ENCODE measurements around the gene FTCDNL1.

Gene FTCDNL1

GRCh38 chr2:199842631-199843395 is 8.2 kb downstream of the FTCDNL1 start:
- no peak overlapping the region for H3K4me3 ChIP-seq (ENCODE audit: low read depth, low read length)
- TF ChIP-seq CTCF (IDR thresholded peaks at IDR 0.05; ENCODE audit: low read depth, low read length), result no peak

DNA sequence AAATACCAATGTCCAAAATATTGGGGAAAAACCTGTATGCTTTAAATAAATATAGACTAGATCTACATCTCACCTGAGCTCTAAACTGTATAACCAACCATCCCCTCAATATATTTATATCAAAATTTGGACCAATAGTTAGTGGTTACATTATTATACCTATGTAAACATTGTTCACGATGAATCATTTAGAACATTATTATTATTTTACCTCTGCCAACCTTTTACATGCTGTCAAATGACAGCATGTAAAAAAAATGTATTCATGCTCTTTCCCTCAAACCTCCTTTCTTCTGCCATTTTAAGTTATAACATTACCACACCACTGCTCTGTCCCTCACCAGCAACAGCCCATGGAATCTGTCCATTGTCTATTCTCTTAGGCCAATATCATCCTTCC is 9.6 kb downstream of the FTCDNL1 start:
- TF ChIP-seq CTCF (IDR thresholded peaks at IDR 0.05; ENCODE audit: low read depth, low read length), result no peak
- H3K4me3 ChIP-seq (ENCODE audit: low read depth, low read length), result no peak overlapping the region

DNA sequence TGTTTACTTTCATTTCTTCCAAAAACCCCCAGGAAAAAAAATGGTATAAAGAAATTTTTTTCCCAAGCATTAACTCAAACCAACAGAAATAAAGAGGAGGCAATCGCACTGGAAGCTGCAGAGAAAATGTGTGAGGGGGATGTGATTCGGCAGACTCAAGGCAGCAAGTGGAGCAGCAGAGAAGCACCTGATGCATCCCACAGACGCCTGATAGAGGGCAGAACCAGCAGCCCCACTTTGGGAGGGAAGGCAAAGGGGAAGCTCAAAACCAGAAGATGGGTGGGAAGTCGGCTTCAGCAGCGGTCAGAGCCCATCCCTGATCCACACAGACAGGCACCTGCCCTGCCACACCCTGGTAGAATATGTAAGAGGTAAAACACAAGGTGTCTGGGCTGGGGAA is 12.6 kb downstream of the FTCDNL1 start:
- H3K4me3 ChIP-seq (ENCODE audit: low read depth, low read length), result no peak overlapping the region
- TF ChIP-seq CTCF (IDR thresholded peaks at IDR 0.05; ENCODE audit: low read depth, low read length), result no peak

GRCh38 chr2:199836943-199837342 is 14.0 kb downstream of the FTCDNL1 start:
- no peak for TF ChIP-seq CTCF (IDR thresholded peaks at IDR 0.05; ENCODE audit: low read depth, low read length)
- H3K4me3 ChIP-seq (ENCODE audit: low read depth, low read length), result no peak overlapping the region

GRCh38 chr2:199833525-199833924 is 17.5 kb downstream of the FTCDNL1 start:
- H3K4me3 ChIP-seq (ENCODE audit: low read depth, low read length), result no peak overlapping the region
- no peak for TF ChIP-seq CTCF (IDR thresholded peaks at IDR 0.05; ENCODE audit: low read depth, low read length)

DNA sequence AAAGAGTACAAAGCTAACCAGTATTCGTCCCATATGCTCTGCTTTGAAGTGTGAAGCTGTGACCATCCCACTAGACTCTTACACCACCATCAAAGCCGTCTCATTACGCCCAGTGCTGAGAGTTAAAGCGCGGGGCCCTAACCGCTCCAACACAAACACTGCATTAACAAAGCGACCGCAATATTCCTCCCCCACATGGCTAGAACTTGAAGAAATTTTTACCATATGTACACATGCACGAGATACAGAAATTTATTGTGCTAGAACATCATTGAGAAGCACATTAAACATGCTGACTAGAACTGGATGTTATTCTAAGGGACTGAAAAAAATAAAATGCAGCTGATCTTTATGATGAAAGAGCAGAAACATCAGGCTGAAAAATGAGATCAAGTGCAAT is 20.5 kb downstream of the FTCDNL1 start:
- H3K4me3 ChIP-seq (ENCODE audit: low read depth, low read length), result no peak overlapping the region
- no peak for TF ChIP-seq CTCF (IDR thresholded peaks at IDR 0.05; ENCODE audit: low read depth, low read length)

DNA sequence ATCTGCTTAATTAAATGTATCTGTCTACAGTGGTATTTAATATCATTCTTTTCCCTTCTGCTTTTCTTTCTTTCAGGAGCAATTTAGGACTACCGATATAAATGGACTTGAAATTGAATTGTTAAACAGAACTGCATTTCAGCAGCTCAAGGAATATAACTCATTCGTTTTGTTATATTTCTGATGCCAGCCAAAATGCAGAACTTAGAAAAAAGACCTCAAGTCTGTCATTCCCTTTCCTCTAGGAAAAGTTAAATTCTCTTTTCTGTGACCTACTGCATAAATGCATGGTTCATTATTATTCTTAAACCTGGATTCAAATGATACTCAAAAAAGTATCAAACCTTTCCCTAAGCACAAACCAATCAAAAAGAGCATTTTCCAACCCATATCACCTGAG is 21.4 kb downstream of the FTCDNL1 start:
- H3K4me3 ChIP-seq (ENCODE audit: low read depth, low read length), result no peak overlapping the region
- TF ChIP-seq CTCF (IDR thresholded peaks at IDR 0.05; ENCODE audit: low read depth, low read length), result no peak
